ENCODE measurements around the gene DOCK11. TPM values are rescaled to one million over a fixed set of nuclear protein-coding genes. Genes with fewer than 3 reads are reported as not detected.

DOCK11 gene
- total RNA-seq, 1 donor from 2014 or later: 5.8 TPM

GRCh38 chrX:118675326-118675965 is 179.8 kb downstream of the DOCK11 start:
- no peak for TF ChIP-seq CTCF (IDR thresholded peaks at IDR 0.05; ENCODE audit: unreplicated experiment)
- peaks cover 9% of the 10 kb centered on the region for H3K9me3 Mint-ChIP-seq (ENCODE audit: low read depth)
- no peak for DNase-seq (ENCODE audit: low spot score, unreplicated experiment)
- no peaks in the 10 kb centered on the region for H3K27me3 Mint-ChIP-seq
- no peak overlapping the region for H3K27ac Mint-ChIP-seq
- peaks cover 2% of the 10 kb centered on the region for H3K36me3 Mint-ChIP-seq (ENCODE audit: insufficient read depth)
- H3K4me1 Mint-ChIP-seq (ENCODE audit: low read depth): peaks cover 3% of the 10 kb centered on the region
- H3K4me3 Mint-ChIP-seq (ENCODE audit: low read depth): no peak overlapping the region

GRCh38 chrX:118675966-118676349 is 180.3 kb downstream of the DOCK11 start:
- peaks cover 2% of the 10 kb centered on the region for H3K36me3 Mint-ChIP-seq (ENCODE audit: insufficient read depth)
- no peak overlapping the region for H3K4me3 Mint-ChIP-seq (ENCODE audit: low read depth)
- TF ChIP-seq CTCF (IDR thresholded peaks at IDR 0.05; ENCODE audit: unreplicated experiment): no peak
- H3K27me3 Mint-ChIP-seq: no peaks in the 10 kb centered on the region
- H3K27ac Mint-ChIP-seq: no peak overlapping the region
- peaks cover 3% of the 10 kb centered on the region for H3K4me1 Mint-ChIP-seq (ENCODE audit: low read depth)
- no peak for DNase-seq (ENCODE audit: low spot score, unreplicated experiment)
- peaks cover 9% of the 10 kb centered on the region for H3K9me3 Mint-ChIP-seq (ENCODE audit: low read depth)

- no peak for TF ChIP-seq CTCF (IDR thresholded peaks at IDR 0.05; ENCODE audit: unreplicated experiment)
- no peak overlapping the region for H3K4me3 Mint-ChIP-seq (ENCODE audit: low read depth)
- no peaks in the 10 kb centered on the region for H3K27me3 Mint-ChIP-seq
- no peaks in the 10 kb centered on the region for H3K36me3 Mint-ChIP-seq (ENCODE audit: insufficient read depth)
- peaks cover 4% of the 10 kb centered on the region for H3K4me1 Mint-ChIP-seq (ENCODE audit: low read depth)
- H3K27ac Mint-ChIP-seq: no peak overlapping the region
- peaks cover 9% of the 10 kb centered on the region for H3K9me3 Mint-ChIP-seq (ENCODE audit: low read depth)
- DNase-seq (ENCODE audit: low spot score, unreplicated experiment): no peak
These were observed 181.7 kb downstream of the DOCK11 start for GRCh38 chrX:118677318-118677717.

- Mint-ChIP-seq H3K4me3 (ENCODE audit: low read depth) (no peak overlapping the region), H3K27ac (no peak overlapping the region), H3K27me3 (no peaks in the 10 kb centered on the region), H3K36me3 (ENCODE audit: insufficient read depth) (no peaks in the 10 kb centered on the region), H3K4me1 (ENCODE audit: low read depth) (peaks cover 6% of the 10 kb centered on the region), H3K9me3 (ENCODE audit: low read depth) (peaks cover 12% of the 10 kb centered on the region)
- TF ChIP-seq CTCF (IDR thresholded peaks at IDR 0.05; ENCODE audit: unreplicated experiment): no peak
- DNase-seq (ENCODE audit: low spot score, unreplicated experiment): no peak
These were observed 183.7 kb downstream of the DOCK11 start for GRCh38 chrX:118679290-118679689.

- peaks cover 6% of the 10 kb centered on the region for H3K4me1 Mint-ChIP-seq (ENCODE audit: low read depth)
- no peak overlapping the region for H3K27ac Mint-ChIP-seq
- peaks cover 13% of the 10 kb centered on the region for H3K9me3 Mint-ChIP-seq (ENCODE audit: low read depth)
- no peak overlapping the region for H3K4me3 Mint-ChIP-seq (ENCODE audit: low read depth)
- no peaks in the 10 kb centered on the region for H3K36me3 Mint-ChIP-seq (ENCODE audit: insufficient read depth)
- H3K27me3 Mint-ChIP-seq: no peaks in the 10 kb centered on the region
- TF ChIP-seq CTCF (IDR thresholded peaks at IDR 0.05; ENCODE audit: unreplicated experiment): no peak
- DNase-seq (ENCODE audit: low spot score, unreplicated experiment): no peak
These were observed 186.8 kb downstream of the DOCK11 start for GRCh38 chrX:118682258-118683014.

Measured in progenitor cell of endocrine pancreas (in vitro differentiated cells).